Liver (tissue), 9 donors: Measurements from ENCODE around the gene POMGNT1. TPM values are rescaled to one million over a fixed set of nuclear protein-coding genes. Genes with fewer than 3 reads are reported as not detected.
"Not testable (repeated sequence)": the region's sequence is repeated elsewhere in the genome, so short reads cannot be mapped to it uniquely, and the experiment has no call there.

Experiments
- DNase-seq: peaks from one replicate; pipeline ENCODE4 v3.0.0-alpha.2; 2017; ENCODE audit warnings: low spot score
- H3K27ac ChIP-seq, 2 donors: one replicate each; pipeline ENCODE4 v1.7.0; 2013; ENCODE audit warnings: inconsistent platforms in 2 of 2, low read length in 2 of 2, control low read depth in 1 of 2, low read depth in 1 of 2, mild to moderate bottlenecking in 1 of 2
- H3K27me3 ChIP-seq, 4 donors: one replicate each; pipeline versions ENCODE4 v1.6.1 to v1.7.0; 2013; ENCODE audit warnings: low read length in 3 of 4, inconsistent platforms in 1 of 4, mild to moderate bottlenecking in 1 of 4, moderate library complexity in 1 of 4; ENCODE audit not compliant: control insufficient read depth in 4 of 4, insufficient read depth in 4 of 4
- H3K36me3 ChIP-seq, 4 donors: one replicate each; pipeline versions ENCODE4 v1.6.1 to v1.7.0; 2013; ENCODE audit warnings: low read length in 3 of 4, mild to moderate bottlenecking in 3 of 4, low read depth in 1 of 4, moderate library complexity in 1 of 4; ENCODE audit not compliant: control insufficient read depth in 4 of 4, insufficient read depth in 3 of 4
- H3K4me1 ChIP-seq, 4 donors: one replicate each; pipeline versions ENCODE4 v1.6.1 to v1.7.0; 2013; ENCODE audit warnings: low read length in 3 of 4, mild to moderate bottlenecking in 3 of 4, moderate library complexity in 1 of 4; ENCODE audit not compliant: control insufficient read depth in 4 of 4, insufficient read depth in 4 of 4
- H3K4me3 ChIP-seq, 3 donors: one replicate each; pipeline versions ENCODE4 v1.6.1 to v1.7.0; 2013; ENCODE audit warnings: low read length in 3 of 3, control low read depth in 1 of 3, low read depth in 1 of 3, mild to moderate bottlenecking in 1 of 3
- H3K9ac ChIP-seq, 2 donors: one replicate each; pipeline ENCODE4 v1.7.0; 2013; ENCODE audit warnings: low read length in 2 of 2, mild to moderate bottlenecking in 2 of 2, moderate library complexity in 2 of 2, control low read depth in 1 of 2, low read depth in 1 of 2
- H3K9me3 ChIP-seq, 4 donors: one replicate each; pipeline versions ENCODE4 v1.6.1 to v1.7.0; 2013; ENCODE audit warnings: low read length in 3 of 4; ENCODE audit not compliant: control insufficient read depth in 4 of 4
- ATF3 ChIP-seq: IDR thresholded peaks from 2 replicates; pipeline ENCODE4 v1.6.1; 2016; ENCODE audit warnings: antibody characterized with exemption
- FOXA1 ChIP-seq: IDR thresholded peaks from 2 replicates; pipeline ENCODE4 v1.6.1; 2016; ENCODE audit warnings: antibody characterized with exemption
- FOXA2 ChIP-seq: IDR thresholded peaks from 2 replicates; pipeline ENCODE4 v1.6.1; 2016; ENCODE audit warnings: antibody characterized with exemption
- GABPA ChIP-seq, 2 donors: IDR thresholded peaks in 1 of 2; conservative IDR thresholded peaks in 1 of 2; 2 replicates each; pipeline ENCODE4 v1.6.1; 2016; ENCODE audit warnings: antibody characterized with exemption in 2 of 2, mild to moderate bottlenecking in 1 of 2, moderate library complexity in 1 of 2
- HNF4A ChIP-seq, 2 donors: conservative IDR thresholded peaks; 2 replicates each; pipeline ENCODE4 v1.6.1; 2016; ENCODE audit warnings: antibody characterized with exemption in 2 of 2, mild to moderate bottlenecking in 2 of 2
- HNF4G ChIP-seq: IDR thresholded peaks from 2 replicates; pipeline ENCODE4 v1.6.1; 2016; ENCODE audit warnings: antibody characterized with exemption
- MAX ChIP-seq: IDR thresholded peaks from 2 replicates; pipeline ENCODE4 v1.6.1; 2016; ENCODE audit warnings: antibody characterized with exemption
- NR2F2 ChIP-seq: IDR thresholded peaks from 2 replicates; pipeline ENCODE4 v1.6.1; 2016; ENCODE audit warnings: antibody characterized with exemption
- RAD21 ChIP-seq, 2 donors: IDR thresholded peaks; 2 replicates each; pipeline ENCODE4 v1.6.1; 2016; ENCODE audit warnings: antibody characterized with exemption in 2 of 2, mild to moderate bottlenecking in 2 of 2
- REST ChIP-seq: IDR thresholded peaks from 2 replicates; pipeline ENCODE4 v1.6.1; 2016; ENCODE audit warnings: antibody characterized with exemption, mild to moderate bottlenecking
- RXRA ChIP-seq, 2 donors: IDR thresholded peaks; 2 replicates each; pipeline ENCODE4 v1.6.1; 2017 to 2018; ENCODE audit warnings: antibody characterized with exemption in 2 of 2, mild to moderate bottlenecking in 1 of 2
- SP1 ChIP-seq: IDR thresholded peaks from 2 replicates; pipeline ENCODE4 v1.6.1; 2018; ENCODE audit warnings: antibody characterized with exemption, mild to moderate bottlenecking
- TAF1 ChIP-seq: conservative IDR thresholded peaks from 2 replicates; pipeline ENCODE4 v1.6.1; 2016; ENCODE audit warnings: antibody characterized with exemption, mild to moderate bottlenecking
- WGBS: extraction: QIAGEN DNeasy Blood & Tissue Kit; methylation state at CpG from one replicate; pipeline ENCODE4 v1.1.7; 2013; 5-methylcytosine and 5-hydroxymethylcytosine counted together
- polyA plus RNA-seq, 2 donors: library from polyadenylated mRNA; stranded (reverse) in 1 of 2; unstranded in 1 of 2; fragments of 200-250 nt in 1 of 2; fragments of >200 nt in 1 of 2; fragmentation: Nextera tagmentation in 1 of 2; extraction: Ambion mirVana in 1 of 2; gene quantifications; one replicate each; pipeline versions ENCODE4 v1.2.1 to v1.2.3, GENCODE V29; 2013 to 2015
- total RNA-seq, 2 donors: library from RNA; depleted of rRNA; stranded (reverse); fragments of >200 nt; gene quantifications; one replicate each; pipeline ENCODE4 v1.2.3, GENCODE V29; 2014
- TF ChIP-seq, protein P1 (sequence below): IDR thresholded peaks from 2 replicates; pipeline ENCODE4 v1.6.1; 2016; ENCODE audit warnings: antibody characterized with exemption
- donor health status: healthy.
- donor health status: healthy.
- donor health status: healthy.
- donor health status: healthy.
- donor health status: healthy.

The POMGNT1 gene
- total and polyA plus RNA-seq, 4 donors = 10.3 to 32.0 (median 31.0) TPM

- Histone ChIP-seq H3K27me3 (no peaks in the 10 kb centered on the region), H3K27ac (peak overlapping the region; percentile 10 to 51), H3K36me3 (no peaks in the 10 kb centered on the region), H3K4me3 (peak overlapping the region; percentile 68 to 83 (median 74)), H3K9me3 (no peaks in the 10 kb centered on the region), H3K4me1 (peaks cover 1 to 16% (median 9%) of the 10 kb centered on the region in 4 donors), H3K9ac (peak overlapping the region; percentile 45 to 62)
- no peak for TF ChIP-seq RAD21 (IDR thresholded peaks at IDR 0.05)
- TF ChIP-seq, protein P1, sequence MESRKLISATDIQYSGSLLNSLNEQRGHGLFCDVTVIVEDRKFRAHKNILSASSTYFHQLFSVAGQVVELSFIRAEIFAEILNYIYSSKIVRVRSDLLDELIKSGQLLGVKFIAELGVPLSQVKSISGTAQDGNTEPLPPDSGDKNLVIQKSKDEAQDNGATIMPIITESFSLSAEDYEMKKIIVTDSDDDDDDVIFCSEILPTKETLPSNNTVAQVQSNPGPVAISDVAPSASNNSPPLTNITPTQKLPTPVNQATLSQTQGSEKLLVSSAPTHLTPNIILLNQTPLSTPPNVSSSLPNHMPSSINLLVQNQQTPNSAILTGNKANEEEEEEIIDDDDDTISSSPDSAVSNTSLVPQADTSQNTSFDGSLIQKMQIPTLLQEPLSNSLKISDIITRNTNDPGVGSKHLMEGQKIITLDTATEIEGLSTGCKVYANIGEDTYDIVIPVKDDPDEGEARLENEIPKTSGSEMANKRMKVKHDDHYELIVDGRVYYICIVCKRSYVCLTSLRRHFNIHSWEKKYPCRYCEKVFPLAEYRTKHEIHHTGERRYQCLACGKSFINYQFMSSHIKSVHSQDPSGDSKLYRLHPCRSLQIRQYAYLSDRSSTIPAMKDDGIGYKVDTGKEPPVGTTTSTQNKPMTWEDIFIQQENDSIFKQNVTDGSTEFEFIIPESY = no peak
- no peak for TF ChIP-seq TAF1
- no peak for TF ChIP-seq HNF4A (conservative IDR thresholded peaks at IDR 0.05)
- TF ChIP-seq NR2F2 = no peak
- no peak for TF ChIP-seq FOXA2
- TF ChIP-seq RXRA (IDR thresholded peaks at IDR 0.05) = no peak
- no peak for TF ChIP-seq MAX
- no peak for TF ChIP-seq FOXA1
- TF ChIP-seq SP1 = no peak
- no peak for TF ChIP-seq REST
- no peak for TF ChIP-seq GABPA (IDR thresholded peaks at IDR 0.05 in 1 of 2, conservative IDR thresholded peaks at IDR 0.05 in 1 of 2)
- no peak for TF ChIP-seq HNF4G
- no peak for TF ChIP-seq ATF3
- whole genome bisulfite sequencing = 8% methylated on average over 35 of the region's 35 CpGs
- no peak for DNase-seq
Observed at GRCh38 chr1:46246548-46247435, 48.6 kb upstream of the POMGNT1 start.

GRCh38 chr1:46246136-46246535, 47.9 kb upstream of the POMGNT1 start:
- not testable (repeated sequence) for H3K4me3 ChIP-seq, H3K36me3 ChIP-seq, DNase-seq, H3K9me3 ChIP-seq, H3K27ac ChIP-seq, H3K9ac ChIP-seq, H3K27me3 ChIP-seq
- WGBS = 94% methylated on average over 17 of the region's 17 CpGs
- peaks cover 1 to 16% (median 9%) of the 10 kb centered on the region in 4 donors for H3K4me1 ChIP-seq
